HG02852 (cell line): ENCODE measurements around the gene ATP1A3.
"Not testable (repeated sequence)": the region's sequence is repeated elsewhere in the genome, so short reads cannot be mapped to it uniquely, and the experiment has no call there.

ENCODE experiments used
- ATAC-seq: cut with Tn5 transposase; IDR thresholded peaks from one replicate; pipeline ENCODE4 v1.9.1; 2021; ENCODE audit warnings: mild to moderate bottlenecking, moderate library complexity; ENCODE audit not compliant: unreplicated experiment

Gene ATP1A3

DNA sequence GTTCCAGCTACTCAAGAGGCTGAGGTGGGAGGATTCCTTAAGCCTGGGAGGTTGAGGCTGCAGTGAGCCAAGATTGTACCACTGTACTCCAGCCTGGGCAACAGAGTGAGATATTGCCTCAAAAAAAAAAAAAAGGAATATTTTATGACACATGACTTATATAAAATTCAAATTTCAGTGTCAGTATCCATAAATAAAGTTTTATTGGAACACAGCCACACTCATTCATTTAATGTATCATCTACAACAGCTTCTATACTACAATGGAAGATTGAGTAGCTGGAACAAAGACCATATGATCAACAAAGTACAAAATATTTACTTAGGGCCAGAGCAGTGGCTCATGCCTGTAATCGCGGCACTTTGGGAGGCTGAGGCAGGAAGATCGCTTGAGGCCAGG lies 18.7 kb upstream of the ATP1A3 start:
- ATAC-seq, result not testable (repeated sequence)

DNA sequence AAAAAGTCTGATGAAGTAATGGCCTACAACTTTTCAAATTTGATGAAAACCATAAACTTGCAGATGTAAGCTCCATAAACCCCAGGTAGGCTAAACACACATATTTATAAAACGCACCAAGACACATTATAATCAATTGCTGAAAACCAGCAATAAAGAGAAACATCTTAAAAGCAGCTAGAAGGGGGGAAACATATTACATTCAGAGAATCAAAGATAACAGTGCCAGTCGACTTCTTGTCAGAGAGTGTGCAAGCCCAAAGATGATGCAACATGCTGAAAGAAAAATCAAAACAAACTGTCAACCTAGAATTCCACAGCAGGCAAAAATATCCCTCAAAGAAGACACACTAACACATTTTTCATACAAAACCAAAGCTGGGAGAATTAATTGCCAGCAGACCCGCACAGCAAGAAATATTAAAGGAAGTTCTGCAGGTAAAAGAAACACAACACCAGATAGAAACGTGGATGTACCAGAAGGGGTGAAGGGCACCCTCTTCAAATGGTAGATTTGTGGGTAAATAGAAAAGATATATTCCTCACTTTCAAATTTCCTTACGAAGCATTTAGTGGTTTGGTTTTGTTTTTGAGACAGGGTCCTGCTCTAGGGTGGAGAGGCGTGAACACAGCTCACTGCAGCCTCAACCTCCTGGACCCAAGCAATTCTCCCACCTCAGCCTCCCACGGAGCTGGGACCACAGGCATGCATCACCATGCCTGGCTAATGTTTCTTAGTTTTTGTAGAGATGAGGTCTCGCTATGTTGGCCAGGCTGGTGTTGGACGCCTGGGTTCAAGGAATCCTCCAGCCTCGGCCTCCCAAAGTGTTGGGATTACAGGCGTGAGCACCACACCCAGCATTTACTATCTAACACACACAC lies 16.5 kb upstream of the ATP1A3 start:
- no peak for ATAC-seq

DNA sequence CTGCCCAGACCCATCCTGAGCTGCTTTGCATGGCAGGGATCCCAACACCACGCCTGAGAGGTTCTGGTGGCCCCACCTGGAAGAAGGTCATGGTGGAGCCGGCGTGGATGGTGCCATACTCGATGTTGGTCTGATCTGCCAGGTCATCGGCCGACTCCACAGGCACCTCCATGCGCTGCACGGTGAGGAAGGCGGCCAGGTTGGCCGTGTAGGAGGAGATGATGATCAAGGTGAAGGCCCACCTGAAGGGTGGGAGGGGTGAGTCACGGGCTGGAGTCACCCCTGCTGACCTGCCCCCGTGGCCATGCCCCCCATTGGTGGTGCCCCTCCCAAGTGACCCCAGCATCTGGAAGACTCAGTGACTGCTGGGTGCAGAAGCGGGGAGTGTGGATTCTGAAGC lies 12.5 kb upstream of the ATP1A3 start:
- no peak for ATAC-seq

DNA sequence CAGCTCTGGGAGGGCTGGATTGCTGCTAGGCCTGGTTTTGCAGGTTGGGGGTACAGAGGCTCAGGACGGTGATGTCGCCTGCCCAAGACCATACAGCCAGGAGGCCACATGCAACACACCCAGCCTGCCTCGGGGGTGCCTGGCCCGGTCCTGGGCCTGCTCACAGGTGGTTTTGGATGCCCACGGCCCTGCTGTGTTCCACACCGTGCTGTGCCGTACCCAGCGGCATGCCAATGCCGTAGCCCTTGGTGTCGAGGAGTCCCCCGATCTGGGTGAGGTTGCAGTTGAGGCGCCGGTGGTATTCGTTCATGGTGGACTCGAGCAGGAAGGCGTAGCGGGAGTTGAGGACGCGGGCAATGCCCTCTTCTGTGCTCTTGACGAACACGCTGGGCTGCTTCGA lies 11.5 kb upstream of the ATP1A3 start:
- no peak for ATAC-seq

DNA sequence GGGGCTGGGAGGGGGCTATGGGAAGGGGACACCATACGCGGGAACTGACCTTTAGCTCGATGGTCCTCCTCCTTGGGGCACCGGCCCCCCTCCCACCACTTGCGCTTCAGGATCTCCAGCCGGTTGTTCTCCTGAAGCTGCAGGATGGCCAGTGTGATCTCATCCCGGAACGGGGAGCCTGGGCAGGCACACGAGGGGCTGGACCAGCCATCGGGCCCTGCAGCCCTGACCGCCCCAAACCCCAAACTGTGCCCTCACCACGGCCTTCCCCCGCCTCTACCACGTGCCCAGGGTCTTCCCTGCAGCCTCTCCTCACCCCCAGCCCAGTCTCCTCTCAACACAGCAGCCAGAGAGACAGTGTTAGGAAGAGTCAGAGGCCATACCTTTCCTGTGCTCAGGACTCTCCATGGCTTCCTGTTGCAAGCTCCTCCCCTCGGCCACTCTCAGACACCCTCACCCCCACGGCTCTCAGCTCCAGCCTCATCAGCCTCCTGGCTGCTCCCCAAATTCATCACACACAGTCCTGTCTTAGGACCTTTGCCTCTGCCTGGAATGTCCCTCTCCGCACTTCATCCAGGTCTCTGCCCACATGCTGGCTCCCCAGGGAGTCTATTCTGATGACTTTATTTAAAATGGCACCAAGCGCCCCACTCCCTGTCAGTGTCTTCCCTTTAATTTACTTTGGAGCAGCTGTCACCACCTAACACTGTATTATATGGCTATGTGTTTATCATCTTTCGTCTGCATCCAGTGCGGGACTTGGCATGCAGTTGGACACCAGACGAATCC lies 9.7 kb upstream of the ATP1A3 start:
- ATAC-seq, result no peak

DNA sequence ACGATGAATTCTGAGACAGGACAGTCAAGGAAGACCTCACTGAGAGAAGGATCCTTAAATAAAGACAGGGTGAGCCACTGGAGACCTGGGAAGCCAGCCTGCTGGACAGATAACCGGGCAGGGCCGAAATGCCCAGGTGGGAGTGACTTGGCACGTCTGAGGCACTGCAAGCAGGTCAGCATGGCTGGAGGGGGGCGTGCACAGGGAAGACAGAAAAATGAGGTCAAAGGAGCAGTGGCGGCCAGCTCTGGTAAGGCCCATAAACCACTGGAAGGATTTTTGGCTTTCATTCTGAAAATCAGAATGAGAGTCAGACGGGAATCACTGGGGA lies 5.8 kb upstream of the ATP1A3 start:
- ATAC-seq, result no peak

DNA sequence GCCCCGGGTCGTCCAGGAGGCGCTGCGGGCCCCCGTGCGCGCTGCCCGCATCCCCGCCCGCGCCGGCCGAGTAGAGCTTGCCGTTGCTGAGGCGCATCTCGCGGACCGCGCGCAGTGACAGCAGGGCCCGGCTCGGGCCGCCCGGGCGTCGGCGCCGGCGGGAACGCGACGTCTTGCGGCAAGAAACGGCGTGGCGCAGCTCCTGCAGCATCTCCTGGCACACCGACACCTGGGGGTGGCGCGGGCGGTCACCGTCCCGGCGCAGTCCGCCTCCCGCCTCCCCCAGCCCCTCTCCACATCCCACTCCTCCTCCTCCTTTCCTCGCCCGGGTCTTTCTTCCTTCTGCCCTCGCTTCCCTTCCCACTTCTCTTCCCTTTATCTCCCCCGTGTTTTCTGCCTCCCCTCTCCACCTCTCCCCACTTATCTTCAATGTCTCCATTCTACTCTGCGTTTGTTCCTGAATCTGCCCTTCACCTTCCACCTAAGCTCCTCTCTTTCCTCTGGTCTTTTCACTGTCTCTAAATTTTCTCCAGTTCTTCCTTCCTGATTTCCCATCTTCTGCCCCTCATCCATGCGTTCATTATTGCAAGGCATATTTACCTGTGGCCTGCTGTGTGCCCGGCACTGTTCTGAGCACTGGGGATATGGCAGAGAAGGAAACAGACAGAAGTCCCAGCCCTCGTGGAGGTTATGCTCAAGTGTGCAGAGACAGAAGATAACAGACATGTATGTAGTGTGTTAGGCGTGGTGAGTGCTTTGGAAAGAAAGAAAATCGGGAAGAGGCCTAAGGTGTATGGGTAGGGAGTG lies 5.2 kb upstream of the ATP1A3 start:
- no peak for ATAC-seq

DNA sequence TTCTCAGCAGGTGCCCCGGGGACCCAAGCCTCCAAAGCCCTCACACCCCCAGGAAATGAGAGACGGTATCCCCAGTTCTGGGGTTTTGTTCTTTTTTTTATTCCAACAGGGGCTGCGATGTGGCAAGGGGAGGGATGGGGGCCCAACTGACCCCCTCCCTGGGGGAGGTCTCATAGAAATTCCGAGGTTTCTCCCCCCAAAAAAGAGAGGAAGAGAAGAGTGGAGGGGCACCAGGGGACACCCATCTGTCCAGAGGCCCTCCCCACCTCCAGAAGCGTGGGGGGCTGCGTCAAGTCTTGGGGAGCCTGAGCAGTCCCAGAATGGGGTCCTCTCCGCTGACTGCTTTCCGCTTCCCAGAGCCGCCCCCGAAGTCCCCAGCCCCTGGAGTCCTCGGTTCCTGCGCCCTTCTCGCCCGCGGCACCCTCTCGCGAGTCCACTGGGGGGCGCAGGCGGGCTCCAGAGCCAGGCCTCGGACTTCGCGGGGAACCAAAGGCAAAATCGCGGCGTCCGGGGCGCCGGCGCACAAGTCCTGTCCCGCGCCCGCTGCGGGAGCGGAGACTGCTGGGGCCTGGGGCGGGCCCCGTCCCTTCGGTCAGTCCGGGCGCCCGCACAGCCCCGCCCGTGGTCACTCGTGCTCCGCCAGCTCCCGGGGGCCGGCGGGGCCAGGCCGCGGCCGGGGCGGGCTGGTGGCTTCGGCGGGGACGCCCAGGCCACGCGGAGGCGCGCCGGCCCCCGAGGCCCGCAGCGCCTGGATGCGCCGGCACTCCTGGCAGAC lies 4.4 kb upstream of the ATP1A3 start:
- no peak for ATAC-seq

DNA sequence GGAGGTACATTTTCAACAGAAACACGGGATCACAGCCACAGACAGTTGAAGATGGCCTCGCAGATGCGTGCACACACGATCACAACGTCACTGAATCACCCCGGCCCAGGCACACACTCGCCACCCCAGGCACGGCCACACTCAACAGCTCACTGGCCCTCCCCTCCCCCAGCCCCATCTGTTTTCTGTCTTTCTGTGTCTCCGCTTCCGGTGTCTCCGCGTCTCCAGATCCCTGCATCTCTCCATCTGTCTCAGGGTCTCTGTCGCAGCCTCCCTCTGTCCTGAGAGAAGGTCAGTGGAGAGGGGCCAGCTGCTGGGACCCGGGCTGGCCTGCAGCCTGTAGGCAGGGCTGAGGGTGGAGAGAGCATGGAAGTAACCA lies 3.8 kb upstream of the ATP1A3 start:
- ATAC-seq, result no peak

DNA sequence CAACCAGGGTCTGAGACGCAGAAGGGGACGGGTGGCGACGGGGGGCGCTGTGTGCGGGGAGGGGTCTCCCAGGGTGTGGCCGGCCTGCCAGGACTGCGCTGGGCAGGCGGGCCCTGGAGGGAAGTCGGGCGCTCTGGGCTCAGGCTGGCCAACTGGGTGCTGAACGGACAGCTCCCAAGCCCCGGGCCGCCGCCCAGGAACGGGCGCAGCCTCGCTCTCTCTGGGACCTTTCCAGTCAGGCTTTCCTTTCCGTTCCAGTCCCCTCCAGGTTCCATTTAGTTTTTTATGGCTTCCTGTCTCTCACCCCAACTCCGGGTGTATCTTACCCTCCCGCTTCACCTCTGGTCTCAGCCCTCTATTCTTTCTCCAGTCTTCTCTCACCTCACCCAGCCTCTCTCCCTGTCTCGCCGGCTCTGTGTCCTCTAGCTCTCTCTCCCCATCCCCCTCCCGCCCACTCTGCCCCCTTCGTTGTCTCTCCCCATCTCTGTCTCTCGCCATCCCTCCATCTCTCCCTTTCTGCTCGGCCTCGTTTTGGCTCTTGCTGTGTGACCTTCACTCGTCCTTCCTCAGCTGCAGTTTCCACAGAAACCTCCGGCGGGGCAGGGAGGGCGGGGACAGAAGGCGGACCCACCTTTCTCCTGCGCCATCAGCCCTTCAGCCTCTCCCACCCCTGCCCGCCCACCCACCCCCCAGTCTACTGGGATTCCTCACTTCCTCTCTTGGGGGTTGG lies 3.3 kb upstream of the ATP1A3 start:
- no peak for ATAC-seq

DNA sequence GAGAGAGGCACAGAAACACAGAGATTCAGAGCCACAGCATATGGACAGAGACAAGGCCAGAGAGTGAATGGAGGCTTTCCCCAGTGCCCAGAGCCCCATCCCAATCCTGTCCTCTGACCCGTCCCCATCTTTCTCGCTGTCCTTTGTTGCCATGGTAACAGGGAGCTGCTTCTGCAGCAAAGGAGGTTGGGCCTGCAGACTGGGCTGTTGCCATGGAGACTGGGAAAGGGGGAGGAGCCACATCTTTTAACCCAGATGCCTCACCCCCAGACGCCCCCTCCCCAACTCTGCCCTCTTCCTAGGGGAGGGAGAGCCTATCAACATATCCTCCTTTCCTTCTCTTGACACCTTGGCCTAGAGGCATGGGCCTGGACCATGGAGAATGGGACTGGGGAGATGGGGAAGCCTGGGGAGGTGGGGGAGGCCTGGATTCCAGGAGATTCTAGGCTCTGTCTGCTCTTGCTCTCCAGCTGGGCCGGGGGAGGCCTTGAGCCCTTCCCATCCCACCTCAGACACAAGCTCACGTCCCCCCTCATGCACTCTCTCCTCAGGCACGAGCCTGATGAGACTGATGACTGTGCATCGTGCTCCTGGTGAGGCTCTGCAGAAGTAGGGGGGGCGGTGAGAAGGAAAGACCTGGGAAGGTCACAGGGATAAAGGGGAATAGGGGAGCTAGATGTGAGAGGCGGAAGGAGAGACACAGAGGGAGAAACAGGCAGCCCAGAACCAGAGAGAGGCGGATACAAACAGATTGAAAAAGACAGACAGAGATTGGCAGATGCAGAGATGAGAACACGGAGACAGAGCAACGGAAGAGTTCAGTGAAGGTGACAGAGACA lies 2.1 kb upstream of the ATP1A3 start:
- no peak for ATAC-seq

DNA sequence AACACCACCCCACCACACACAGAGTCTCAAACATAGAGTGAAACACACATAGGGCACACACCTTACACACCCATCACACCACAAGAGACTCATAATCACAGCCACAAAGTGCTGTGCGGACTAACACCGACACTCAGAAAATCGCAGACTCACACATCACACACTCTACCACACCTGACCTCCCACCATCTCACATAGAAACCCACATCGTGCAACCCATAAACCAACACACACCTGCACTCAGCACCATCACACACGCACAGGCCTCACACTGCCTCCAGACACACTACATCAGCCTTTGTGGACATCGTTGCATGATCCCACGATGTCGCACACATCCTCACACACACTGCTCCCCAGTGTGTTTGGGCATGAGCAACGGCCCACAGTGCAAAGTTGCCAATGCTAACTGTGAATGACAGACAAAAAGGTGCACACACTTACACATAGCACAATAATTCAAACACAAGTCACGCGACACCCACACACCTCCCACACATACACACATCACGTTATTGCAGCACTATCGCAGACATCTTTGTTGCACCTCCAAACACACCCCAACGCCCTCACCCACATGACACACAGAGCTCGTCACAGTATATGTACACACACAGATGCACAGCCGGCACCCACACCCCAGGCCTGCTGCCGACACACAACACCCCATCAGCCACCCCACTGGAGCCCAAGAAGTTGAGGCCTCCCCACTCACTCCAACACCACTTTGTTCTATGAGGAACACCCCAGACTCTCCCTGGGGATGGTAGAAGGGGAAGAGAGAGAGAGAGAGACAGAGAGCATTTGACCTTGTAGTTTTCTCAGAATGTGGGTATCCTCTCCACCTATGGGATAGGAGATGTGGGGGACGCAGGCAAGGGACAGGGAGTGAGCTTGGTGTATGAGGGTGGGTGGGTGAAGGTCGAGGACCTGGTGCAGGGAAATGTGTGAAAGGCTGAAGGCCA lies 1.2 kb upstream of the ATP1A3 start:
- ATAC-seq, result no peak

DNA sequence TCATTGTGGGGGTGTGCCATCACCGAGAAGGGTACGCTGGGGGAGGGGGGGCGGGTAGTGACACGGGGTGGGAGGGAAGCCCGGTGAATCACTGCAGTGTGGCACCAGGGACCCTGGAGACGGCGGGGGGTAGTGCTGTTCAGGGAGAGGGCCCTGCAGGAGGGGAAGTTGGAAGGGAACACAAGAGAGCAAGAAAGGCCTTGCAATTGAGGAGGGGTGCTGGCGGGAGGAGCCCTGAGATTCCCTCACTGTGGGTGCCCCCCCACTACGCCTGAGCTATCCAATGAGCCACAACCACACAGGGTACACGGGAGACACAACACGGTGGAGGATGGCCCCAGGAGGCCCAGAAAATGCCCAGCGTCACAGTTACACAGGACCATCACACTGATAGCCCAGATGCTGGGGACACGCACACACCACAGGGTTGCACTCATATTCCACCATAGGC lies 516 bp upstream of the ATP1A3 start:
- ATAC-seq, result no peak

DNA sequence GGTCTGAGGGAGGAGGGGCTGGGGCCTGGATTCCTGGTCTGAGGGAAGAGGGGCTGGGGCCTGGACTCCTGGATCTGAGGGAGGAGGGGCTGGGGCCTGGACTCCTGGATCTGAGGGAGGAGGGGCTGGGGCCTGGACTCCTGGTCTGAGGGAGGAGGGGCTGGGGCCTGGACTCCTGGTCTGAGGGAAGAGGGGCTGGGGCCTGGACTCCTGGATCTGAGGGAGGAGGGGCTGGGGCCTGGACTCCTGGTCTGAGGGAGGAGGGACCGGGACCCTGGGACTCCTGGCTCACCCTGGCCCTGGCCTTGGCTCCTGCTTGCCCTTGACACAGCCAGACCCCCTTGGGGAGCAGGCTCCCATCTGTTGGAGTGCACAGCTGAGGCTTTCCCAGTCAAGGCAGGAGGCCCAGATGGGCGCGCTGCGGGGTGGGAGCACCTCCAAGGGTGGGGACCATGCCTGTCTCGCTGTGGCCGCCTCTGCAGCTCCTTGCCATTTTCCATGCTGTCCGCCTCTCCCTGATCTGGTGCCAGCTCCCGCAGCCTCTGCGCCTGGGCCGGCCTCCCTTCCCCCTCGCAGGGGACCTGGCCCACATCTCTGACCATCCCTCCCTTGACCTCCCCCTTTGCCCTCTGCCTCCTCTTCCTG lies 2.0 kb downstream of the ATP1A3 start:
- ATAC-seq, result not testable (repeated sequence)

DNA sequence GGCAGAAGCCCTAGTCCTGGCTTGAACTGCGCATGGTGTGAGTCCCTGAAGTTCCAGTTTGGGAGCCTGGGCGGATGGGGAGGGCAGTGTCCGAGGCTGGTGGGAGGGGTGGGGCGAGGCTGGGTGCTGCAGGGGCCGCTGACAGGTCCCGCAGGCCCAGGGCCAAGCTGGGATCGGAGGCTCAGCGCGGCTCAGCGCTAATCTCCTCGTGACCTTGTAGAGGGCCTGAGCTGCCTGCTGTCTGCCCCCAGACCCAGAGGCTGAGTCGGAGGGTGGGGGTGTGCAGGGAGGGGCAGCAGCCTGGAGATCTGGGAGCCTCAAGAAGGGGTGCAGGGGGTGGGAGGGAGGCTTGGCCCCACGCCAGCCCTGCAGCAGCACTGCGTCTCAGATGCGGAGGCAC lies 3.0 kb downstream of the ATP1A3 start:
- ATAC-seq, result no peak

DNA sequence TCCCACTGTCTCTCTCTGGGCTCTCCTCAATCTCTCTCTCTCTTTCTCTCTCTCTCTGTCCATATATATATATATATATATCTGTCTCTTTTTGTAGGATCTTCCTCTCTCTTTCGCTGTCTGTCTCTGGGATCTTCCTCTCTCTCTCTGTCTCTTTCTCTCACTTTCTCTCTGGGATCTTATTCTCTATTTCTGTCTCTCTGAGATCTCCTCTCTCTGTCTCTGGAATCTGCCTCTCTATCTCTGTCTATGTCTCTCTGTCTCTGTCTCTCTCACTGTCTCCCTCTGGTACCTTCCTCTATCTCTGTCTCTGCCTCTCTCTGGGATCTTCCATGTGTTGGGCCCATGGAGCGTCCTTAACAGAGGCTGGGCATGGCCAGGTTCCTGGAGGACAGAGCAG lies 3.4 kb downstream of the ATP1A3 start:
- ATAC-seq, result no peak

DNA sequence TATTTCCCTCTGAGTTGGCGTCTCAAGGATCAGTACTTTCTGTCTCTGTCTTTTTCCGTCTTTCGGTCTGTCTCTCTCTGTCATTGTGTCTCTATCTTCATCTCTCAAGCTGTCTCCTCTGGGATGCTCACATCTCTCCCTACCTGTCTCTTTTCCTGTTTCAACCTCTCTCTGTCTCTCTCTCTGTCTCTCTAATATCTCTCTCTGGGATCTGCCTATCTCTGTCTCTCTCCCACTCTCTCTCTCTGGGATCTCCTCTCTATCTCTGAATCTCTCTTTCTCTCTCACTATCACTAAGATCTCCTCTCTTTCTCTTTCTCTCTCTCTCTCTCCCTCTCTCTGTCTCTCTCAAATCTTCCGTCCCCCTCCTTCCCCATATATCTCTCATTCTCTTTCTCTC lies 4.0 kb downstream of the ATP1A3 start:
- no peak for ATAC-seq

DNA sequence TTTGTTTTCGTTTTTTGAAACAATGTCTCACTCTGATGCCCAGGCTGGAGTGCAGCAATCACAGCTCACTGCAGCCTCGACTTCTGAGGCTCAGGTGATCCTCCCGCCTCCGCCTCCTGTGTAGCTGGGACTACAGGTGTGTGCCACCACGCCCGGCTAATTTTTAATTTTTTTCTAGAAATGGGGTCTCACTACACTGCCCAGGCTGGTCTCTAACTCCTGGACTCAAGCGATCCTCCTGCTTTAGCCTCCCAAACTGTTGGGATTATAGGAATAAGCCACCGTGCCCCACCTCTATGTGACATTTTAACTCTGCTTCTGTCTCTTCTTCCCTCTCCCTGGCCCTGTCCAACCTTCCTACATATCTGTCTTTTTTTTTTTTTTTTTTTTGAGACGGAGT lies 5.1 kb downstream of the ATP1A3 start:
- ATAC-seq, result no peak
